BJ (cell line): ENCODE data around the gene PLK5. TPM values are rescaled to one million over a fixed set of nuclear protein-coding genes. Genes with fewer than 3 reads are reported as not detected.

Experiments
- CTCF ChIA-PET: fragments of 350-600 bp; formaldehyde crosslinking; extraction: SDS; loops from one replicate; lab custom pipeline; 2021; ENCODE audit warnings: antibody characterized with exemption, inconsistent platforms; lab: Yijun Ruan, JAX
- POLR2A ChIA-PET: fragments of 300-600 bp; sonication (Branson Sonifier 250); formaldehyde crosslinking; extraction: SDS; loops from one replicate; lab custom pipeline; 2021; ENCODE audit warnings: antibody characterized with exemption; lab: Charles Lee
- DNase-seq: peaks from one replicate; pipeline ENCODE4 v3.0.0-alpha.2; 2011; ENCODE audit warnings: low read depth
- H3K27me3 ChIP-seq: 2 replicates; pipeline ENCODE4 v1.6.0; 2011; ENCODE audit warnings: low read length; ENCODE audit not compliant: control insufficient read depth, insufficient read depth
- H3K36me3 ChIP-seq: 2 replicates; pipeline ENCODE4 v1.5.1; 2011; ENCODE audit warnings: low read length; ENCODE audit not compliant: control insufficient read depth, insufficient read depth
- H3K4me3 ChIP-seq: 2 replicates; pipeline ENCODE4 v1.5.1; 2011; ENCODE audit warnings: low read depth, mild to moderate bottlenecking, control low read depth, low read length
- CTCF ChIP-seq: IDR thresholded peaks from 2 replicates; pipeline ENCODE4 v1.5.1; 2011; ENCODE audit warnings: low read depth, mild to moderate bottlenecking, control low read depth, inconsistent platforms, low read length, moderate library complexity; ENCODE audit not compliant: insufficient read depth
- polyA plus RNA-seq: library from polyadenylated mRNA; depleted of rRNA; stranded (reverse); fragments of >200 nt; gene quantifications from 2 replicates; pipeline ENCODE4 v1.2.3, GENCODE V29; 2011

PLK5 gene
- polyA plus RNA-seq, 1 experiment = not detected

DNA sequence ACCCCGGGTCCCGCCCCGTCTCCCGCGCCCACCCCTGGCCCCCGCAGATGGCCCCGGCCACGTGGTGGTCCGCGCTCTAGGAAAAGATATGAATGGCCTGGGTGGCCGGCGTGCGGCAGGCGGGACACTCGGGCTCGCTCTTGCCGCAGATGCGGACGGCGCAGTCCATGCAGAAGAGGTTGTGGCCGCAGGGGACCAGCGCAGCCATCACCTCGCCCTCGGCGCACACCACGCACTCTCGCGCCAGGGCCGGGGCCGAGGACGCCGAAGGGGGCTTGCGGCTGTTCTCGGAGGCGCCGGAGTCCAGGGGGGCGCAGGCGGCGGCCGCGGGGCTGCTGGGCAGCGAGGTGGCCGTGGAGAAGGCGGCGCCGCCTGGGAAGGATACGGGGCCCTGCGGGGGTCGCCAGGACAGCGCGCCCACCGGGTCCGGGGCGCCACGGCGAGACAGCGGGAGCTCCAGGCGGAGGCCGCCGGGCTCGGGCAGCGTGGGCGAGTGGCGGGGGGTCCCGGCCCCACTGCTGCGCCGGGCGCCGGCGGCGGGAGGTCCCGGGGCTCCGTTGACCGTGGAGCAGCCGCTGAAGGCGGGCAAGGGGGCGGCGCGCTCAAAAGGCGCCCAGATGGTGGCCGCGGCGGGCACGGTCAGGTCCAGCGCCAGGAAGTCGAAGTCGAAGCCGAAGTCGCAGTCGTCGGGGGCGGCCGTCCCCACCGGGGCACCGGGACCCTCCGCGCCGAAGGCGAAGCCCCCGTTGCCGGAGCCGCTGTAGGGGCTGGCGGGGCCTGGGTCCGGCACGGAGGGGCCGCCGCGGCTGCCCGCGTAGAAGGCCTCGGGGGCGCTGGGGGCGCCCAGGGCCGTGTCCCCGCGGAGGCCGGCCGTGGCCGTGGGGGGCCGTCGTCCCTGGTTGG lies 31.9 kb downstream of the PLK5 start:
- POLR2A ChIA-PET = no interaction called here
- H3K27me3 ChIP-seq = no peaks in the 10 kb centered on the region
- no peak for TF ChIP-seq CTCF

GRCh38 chr19:1556390-1557070 lies 32.7 kb downstream of the PLK5 start:
- ChIA-PET POLR2A (no interaction called here), CTCF (no interaction called here)
- Histone ChIP-seq H3K27me3 (no peaks in the 10 kb centered on the region), H3K4me3 (no peak overlapping the region), H3K36me3 (peaks cover 8% of the 10 kb centered on the region)
- no peak for TF ChIP-seq CTCF
- no peak for DNase-seq

More for the DNA sequence above, 31.9 kb downstream of the PLK5 start:
- no peak for DNase-seq
- H3K4me3 ChIP-seq = no peak overlapping the region
- peaks cover 8% of the 10 kb centered on the region for H3K36me3 ChIP-seq
- CTCF ChIA-PET = interaction anchor here (1.7 kb wide), 1 partner anchor 10 kb away, joined by 7 read pairs; no protein-coding TSS in a partner anchor

- CTCF ChIA-PET = interaction anchor here (1.4 kb wide), 1 partner anchor 12 kb away, joined by 4 read pairs; no protein-coding TSS in a partner anchor
These were observed 34.7 kb downstream of the PLK5 start for GRCh38 chr19:1558552-1558951.

DNA sequence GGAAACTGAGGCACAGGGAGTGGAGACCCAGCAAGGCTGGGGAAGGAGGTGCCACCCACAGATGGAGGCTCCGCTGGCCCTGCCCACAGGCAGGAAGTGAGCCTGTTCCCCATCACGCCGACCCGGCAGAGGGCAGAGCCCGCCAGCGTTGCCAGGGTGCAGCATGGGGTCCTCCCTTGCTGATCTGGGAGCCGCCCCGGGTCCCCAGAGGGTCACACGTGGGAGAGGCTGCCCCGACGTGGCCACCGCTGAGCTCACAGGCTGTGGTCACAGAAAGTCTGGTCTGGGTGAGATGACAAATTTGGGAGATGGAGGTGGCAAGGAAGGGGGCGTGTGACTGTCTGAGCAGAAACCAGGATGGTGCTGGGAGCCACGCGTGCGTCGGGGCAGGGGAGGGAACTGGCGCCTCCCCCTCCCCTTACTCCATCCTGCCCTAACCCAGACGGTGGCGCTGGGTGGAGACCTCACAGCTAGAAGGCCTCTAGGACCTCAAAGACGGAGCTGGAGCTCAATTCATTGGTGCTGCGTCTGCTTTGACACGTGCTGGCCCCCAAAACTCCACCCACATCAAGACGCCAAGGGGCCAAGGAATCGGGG lies 36.5 kb downstream of the PLK5 start:
- TF ChIP-seq CTCF = no peak
- no peak for DNase-seq
- ChIA-PET POLR2A (no interaction called here), CTCF (interaction anchor here (1.0 kb wide), 1 partner anchor 14 kb away, joined by 4 read pairs; no protein-coding TSS in a partner anchor)
- Histone ChIP-seq H3K36me3 (peaks cover 8% of the 10 kb centered on the region), H3K4me3 (no peak overlapping the region), H3K27me3 (no peaks in the 10 kb centered on the region)

More at GRCh38 chr19:1558552-1558951, 34.7 kb downstream of the PLK5 start:
- no peak for DNase-seq
- TF ChIP-seq CTCF = no peak
- POLR2A ChIA-PET = no interaction called here
- Histone ChIP-seq H3K4me3 (no peak overlapping the region), H3K36me3 (peaks cover 8% of the 10 kb centered on the region), H3K27me3 (no peaks in the 10 kb centered on the region)
